Retinal pigment epithelial cell (primary cell): ENCODE results near the gene TBPL2.
"Not testable (repeated sequence)": the region's sequence is repeated elsewhere in the genome, so short reads cannot be mapped to it uniquely, and the experiment has no call there.

ENCODE experiments used
- DNase-seq: peaks from one replicate; pipeline ENCODE4 v3.0.0-alpha.2; 2010; ENCODE audit warnings: low read depth
- H3K4me3 ChIP-seq: 2 replicates; pipeline ENCODE4 v1.5.1; 2011; ENCODE audit warnings: mild to moderate bottlenecking, low read length, control low read depth, moderate library complexity
- TF ChIP-seq, protein P1 (sequence below): conservative IDR thresholded peaks from 2 replicates; pipeline ENCODE4 v1.5.1; 2011; ENCODE audit warnings: low read depth, low read length, control low read depth, inconsistent platforms

TBPL2 gene

DNA sequence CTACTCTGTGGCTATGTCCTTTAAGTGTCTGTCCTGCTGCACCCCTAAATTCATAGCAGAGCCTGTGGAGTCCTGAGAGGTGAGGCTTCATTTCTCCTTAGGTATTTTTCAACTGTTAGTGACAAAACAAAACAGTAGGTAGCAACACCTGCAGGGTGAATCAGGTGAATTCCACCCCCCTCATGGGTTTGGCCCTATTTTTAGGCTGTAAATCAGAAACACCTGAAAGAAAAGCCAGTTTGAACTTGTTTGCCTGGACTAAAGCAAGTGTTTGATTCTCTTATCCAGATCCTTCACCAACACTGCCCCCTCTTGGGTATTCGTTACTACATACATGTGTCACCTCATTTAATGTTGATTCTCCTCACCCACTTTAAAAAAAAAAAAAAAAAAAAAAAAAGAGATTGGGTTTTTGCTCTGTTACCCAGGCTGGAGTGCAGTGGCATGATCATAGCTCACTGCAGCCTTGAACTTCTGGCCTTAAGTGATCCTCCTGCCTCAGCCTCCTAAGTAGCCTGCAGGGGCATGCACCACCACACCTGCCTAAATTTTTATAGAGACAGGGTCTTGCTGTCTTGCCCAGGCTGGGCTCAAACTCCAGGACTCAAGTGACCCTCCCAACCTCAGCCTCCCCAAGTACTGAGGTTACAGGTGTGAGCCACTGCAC lies 10.3 kb downstream of the TBPL2 start:
- peak; percentile 58 for DNase-seq
- TF ChIP-seq, protein P1, sequence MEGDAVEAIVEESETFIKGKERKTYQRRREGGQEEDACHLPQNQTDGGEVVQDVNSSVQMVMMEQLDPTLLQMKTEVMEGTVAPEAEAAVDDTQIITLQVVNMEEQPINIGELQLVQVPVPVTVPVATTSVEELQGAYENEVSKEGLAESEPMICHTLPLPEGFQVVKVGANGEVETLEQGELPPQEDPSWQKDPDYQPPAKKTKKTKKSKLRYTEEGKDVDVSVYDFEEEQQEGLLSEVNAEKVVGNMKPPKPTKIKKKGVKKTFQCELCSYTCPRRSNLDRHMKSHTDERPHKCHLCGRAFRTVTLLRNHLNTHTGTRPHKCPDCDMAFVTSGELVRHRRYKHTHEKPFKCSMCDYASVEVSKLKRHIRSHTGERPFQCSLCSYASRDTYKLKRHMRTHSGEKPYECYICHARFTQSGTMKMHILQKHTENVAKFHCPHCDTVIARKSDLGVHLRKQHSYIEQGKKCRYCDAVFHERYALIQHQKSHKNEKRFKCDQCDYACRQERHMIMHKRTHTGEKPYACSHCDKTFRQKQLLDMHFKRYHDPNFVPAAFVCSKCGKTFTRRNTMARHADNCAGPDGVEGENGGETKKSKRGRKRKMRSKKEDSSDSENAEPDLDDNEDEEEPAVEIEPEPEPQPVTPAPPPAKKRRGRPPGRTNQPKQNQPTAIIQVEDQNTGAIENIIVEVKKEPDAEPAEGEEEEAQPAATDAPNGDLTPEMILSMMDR, result peak; percentile 58
- no peak overlapping the region for H3K4me3 ChIP-seq

DNA sequence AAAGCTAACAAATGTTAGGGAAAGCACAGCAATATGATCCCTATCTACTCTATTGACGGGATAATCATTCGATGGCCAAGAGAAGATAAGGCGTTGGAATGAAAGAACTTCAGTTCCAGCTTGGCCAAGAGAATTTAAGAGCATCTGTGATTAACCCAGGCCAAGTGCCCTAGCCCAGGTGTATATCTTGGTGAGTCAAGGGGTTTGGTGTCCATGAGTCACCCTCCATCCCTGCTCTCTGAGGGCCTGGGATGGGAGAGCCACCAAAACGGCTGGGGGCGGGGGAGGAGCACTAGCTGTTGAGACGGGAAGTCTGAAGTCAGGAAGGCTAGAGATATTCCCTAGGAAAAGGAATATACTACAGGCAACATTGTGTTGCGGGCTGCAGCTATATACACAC lies 13.0 kb downstream of the TBPL2 start:
- TF ChIP-seq, protein P1, result no peak
- DNase-seq, result no peak
- H3K4me3 ChIP-seq, result no peak overlapping the region

DNA sequence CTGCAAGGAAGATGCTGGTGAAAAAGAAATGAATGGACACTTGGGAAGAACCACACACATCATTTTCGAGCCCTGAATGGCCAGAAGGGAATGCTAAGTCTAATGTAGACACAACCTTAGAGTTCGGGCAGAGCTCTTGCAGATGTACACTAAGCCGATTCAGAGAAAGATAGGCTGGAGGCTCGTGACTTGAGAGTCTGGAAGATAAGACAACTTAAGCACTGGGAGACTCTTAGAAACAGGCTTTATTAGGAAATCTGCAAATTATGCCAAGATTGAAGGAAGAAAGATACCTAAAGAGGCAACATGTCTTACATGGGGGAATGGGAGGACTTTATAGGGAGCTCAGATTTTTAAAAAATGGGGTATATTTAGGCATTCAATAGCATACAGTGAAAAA lies 13.5 kb downstream of the TBPL2 start:
- no peak overlapping the region for H3K4me3 ChIP-seq
- TF ChIP-seq, protein P1, result no peak
- DNase-seq, result no peak

DNA sequence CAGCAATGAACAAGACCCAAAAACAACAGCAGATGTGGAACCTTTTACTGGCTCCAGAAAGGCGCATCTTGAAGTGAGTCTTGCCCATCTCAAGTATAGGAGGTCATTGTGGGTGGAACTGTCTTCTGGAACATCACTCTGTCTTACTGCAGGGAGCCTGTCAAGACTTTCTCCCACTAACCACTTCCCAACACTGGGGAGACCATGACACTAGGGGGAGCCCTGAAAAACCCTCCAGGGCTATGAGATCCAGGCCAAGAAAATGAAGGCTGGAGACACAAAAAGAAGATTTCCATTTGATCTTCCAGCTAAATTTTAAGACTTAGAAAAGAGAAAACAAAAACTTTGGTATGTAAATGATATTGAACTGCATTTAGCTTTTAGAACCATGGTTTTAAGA lies 15.3 kb downstream of the TBPL2 start:
- no peak overlapping the region for H3K4me3 ChIP-seq
- TF ChIP-seq, protein P1, result peak; percentile 44
- no peak for DNase-seq

DNA sequence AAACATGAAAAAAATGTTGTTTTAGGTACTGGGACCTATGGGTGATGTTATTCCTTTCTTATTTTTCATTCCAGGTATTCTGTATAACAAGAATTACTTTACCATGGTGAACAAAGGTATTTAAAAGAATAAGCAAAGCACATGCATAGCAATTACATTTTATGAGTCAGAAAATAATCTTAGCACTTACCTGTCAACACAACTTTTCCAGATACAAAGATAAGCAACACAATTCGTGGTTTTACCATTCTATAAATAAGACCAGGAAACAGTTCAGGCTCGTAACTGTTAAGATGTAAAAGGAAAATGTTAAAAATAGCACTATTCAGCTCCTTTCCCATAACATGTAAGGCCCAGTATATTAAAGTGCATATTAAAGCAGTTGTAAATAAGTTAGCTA lies 16.4 kb downstream of the TBPL2 start:
- TF ChIP-seq, protein P1, result no peak
- no peak for DNase-seq
- no peak overlapping the region for H3K4me3 ChIP-seq

DNA sequence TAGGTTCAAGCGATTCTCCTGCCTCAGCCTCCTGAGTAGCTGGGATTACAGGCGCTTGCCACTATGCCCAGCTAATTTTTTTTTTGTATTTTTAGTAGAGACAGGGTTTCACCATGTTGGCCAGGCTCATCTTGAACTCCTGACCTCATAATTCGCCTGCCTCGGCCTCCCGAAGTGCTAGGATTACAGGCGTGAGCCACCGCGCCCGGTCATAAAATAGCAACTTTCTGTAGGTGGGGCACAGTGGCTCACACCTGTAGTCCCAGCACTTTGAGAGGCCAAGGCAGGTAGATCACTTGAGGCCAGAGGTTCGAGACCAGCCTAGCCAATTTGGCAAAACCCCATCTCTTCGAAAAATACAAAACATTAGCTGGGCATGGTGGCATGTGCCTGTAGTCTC lies 18.1 kb downstream of the TBPL2 start:
- not testable (repeated sequence) for DNase-seq, H3K4me3 ChIP-seq

DNA sequence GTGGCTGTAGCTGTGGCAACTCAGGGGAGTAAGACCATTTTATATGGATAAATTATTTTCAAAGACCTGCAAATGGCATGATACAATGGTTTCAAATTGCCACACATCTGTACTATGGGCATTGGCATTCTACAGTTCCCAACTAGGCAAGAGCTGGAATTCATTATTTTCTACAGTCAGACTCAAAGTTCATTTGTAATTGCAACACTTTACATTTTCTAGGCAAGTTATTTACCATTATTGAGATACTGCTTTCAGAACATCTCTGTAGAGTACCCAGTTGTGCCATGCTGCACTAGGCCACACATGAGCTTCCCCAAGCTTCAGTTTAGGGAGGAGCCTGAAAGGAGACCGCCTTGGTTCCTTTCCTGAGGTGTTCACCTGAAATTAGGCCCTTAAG lies 20.8 kb downstream of the TBPL2 start:
- TF ChIP-seq, protein P1, result no peak
- no peak overlapping the region for H3K4me3 ChIP-seq

DNA sequence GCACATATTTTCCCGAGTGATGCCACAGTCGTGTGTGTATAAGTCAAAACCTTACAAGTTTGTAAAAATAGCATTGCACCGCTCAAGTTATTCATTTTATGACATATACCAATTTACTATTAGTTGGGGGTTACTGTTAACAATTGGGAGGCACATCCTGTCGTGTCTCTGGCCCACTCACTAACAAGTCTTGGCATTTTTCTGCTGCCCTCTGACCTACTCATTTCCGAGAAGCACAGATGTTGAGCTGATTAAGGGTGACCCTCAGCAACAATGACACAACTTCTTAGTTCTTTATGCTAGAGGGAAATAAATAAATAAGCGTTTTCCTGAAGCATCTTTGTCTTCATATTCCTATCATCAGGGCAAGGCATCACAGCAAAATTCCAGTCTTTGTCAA lies 22.0 kb downstream of the TBPL2 start:
- DNase-seq, result no peak
- TF ChIP-seq, protein P1, result no peak
- H3K4me3 ChIP-seq, result no peak overlapping the region

More for the DNA sequence above, 20.8 kb downstream of the TBPL2 start:
- no peak for DNase-seq
